Measurements from ENCODE around the gene ATP13A5.

GRCh38 chr3:193407688-193408087, 29.1 kb upstream of the ATP13A5 start:
- no peak for TF ChIP-seq FOXM1 (IDR thresholded peaks at IDR 0.05; ENCODE audit: borderline replicate concordance, low read depth)
- TF ChIP-seq YY1 (IDR thresholded peaks at IDR 0.05; ENCODE audit: low read depth) = no peak
- TF ChIP-seq EP300 (IDR thresholded peaks at IDR 0.05; ENCODE audit: borderline replicate concordance) = no peak
- TF ChIP-seq EGR1 (IDR thresholded peaks at IDR 0.05) = no peak
- no peak for TF ChIP-seq RAD21 (IDR thresholded peaks at IDR 0.05; ENCODE audit: low read depth)
- TF ChIP-seq TCF12 (IDR thresholded peaks at IDR 0.05; ENCODE audit: low read depth) = no peak
- TF ChIP-seq MAX (IDR thresholded peaks at IDR 0.05) = no peak
- no peak for TF ChIP-seq TAF1 (IDR thresholded peaks at IDR 0.05; ENCODE audit: low read depth)
- TF ChIP-seq CREB1 (IDR thresholded peaks at IDR 0.05; ENCODE audit: low read depth) = no peak
- TF ChIP-seq ZBTB7A (IDR thresholded peaks at IDR 0.05; ENCODE audit: low read depth) = no peak

Measured in Ishikawa (cell line).